Chondrocyte (in vitro differentiated cells): ENCODE data around the gene AK5. TPM values are rescaled to one million over a fixed set of nuclear protein-coding genes. Genes with fewer than 3 reads are reported as not detected.

Source experiments
- DNase-seq: peaks from one replicate; pipeline ENCODE4 v3.0.0; 2021; ENCODE audit warnings: mixed read lengths, low spot score
- H3K27ac Mint-ChIP-seq: one replicate; pipeline ENCODE4 v1.8.0; 2021; ENCODE audit warnings: mild to moderate bottlenecking, moderate library complexity, mixed read lengths; ENCODE audit not compliant: unreplicated experiment
- H3K27me3 Mint-ChIP-seq: 2 replicates; pipeline ENCODE4 v1.8.0; 2021; ENCODE audit warnings: low read depth, mixed read lengths
- H3K36me3 Mint-ChIP-seq: 2 replicates; pipeline ENCODE4 v1.8.0; 2021; ENCODE audit warnings: low read depth, mixed read lengths
- H3K4me1 Mint-ChIP-seq: 2 replicates; pipeline ENCODE4 v1.8.0; 2021; ENCODE audit warnings: low read depth, mild to moderate bottlenecking, mixed read lengths
- H3K4me3 Mint-ChIP-seq: one replicate; pipeline ENCODE4 v1.8.0; 2021; ENCODE audit warnings: mild to moderate bottlenecking, moderate library complexity, mixed read lengths; ENCODE audit not compliant: unreplicated experiment
- H3K9me3 Mint-ChIP-seq: 2 replicates; pipeline ENCODE4 v1.8.0; 2021; ENCODE audit warnings: low read depth, mixed read lengths
- CTCF ChIP-seq: fragments of 200-600 bp; sonication (generic); IDR thresholded peaks from 2 replicates; pipeline ENCODE4 v1.5.0; 2021; ENCODE audit warnings: antibody characterized with exemption, mild to moderate bottlenecking, moderate library complexity
- total RNA-seq: library from RNA; stranded (reverse); gene quantifications from 3 replicates; pipeline ENCODE4 v1.2.1, GENCODE V29; 2021

Gene AK5
- total RNA-seq, 1 donor from 2014 or later, result 6.2 TPM

GRCh38 chr1:77498918-77499317 is 217.1 kb downstream of the AK5 start:
- Mint-ChIP-seq H3K27ac (peak overlapping the region; percentile 64), H3K36me3 (peaks cover 4% of the 10 kb centered on the region), H3K27me3 (no peaks in the 10 kb centered on the region), H3K9me3 (peaks cover 6% of the 10 kb centered on the region), H3K4me1 (peaks cover 19% of the 10 kb centered on the region), H3K4me3 (no peak overlapping the region)
- no peak for DNase-seq
- TF ChIP-seq CTCF, result no peak

- Mint-ChIP-seq H3K4me3 (no peak overlapping the region), H3K27ac (peak overlapping the region; percentile 64), H3K27me3 (no peaks in the 10 kb centered on the region), H3K9me3 (peaks cover 6% of the 10 kb centered on the region), H3K36me3 (peaks cover 4% of the 10 kb centered on the region), H3K4me1 (peaks cover 19% of the 10 kb centered on the region)
- no peak for TF ChIP-seq CTCF
- DNase-seq, result no peak
These were observed 217.6 kb downstream of the AK5 start for GRCh38 chr1:77499466-77499865.

- Mint-ChIP-seq H3K27ac (no peak overlapping the region), H3K9me3 (no peaks in the 10 kb centered on the region), H3K36me3 (no peaks in the 10 kb centered on the region), H3K4me1 (no peaks in the 10 kb centered on the region), H3K4me3 (no peak overlapping the region), H3K27me3 (no peaks in the 10 kb centered on the region)
- DNase-seq, result no peak
- no peak for TF ChIP-seq CTCF
These were observed 223.2 kb downstream of the AK5 start for GRCh38 chr1:77504986-77505385.

GRCh38 chr1:77506771-77507170 is 225.0 kb downstream of the AK5 start:
- Mint-ChIP-seq H3K27me3 (no peaks in the 10 kb centered on the region), H3K4me3 (no peak overlapping the region), H3K36me3 (no peaks in the 10 kb centered on the region), H3K27ac (no peak overlapping the region), H3K4me1 (no peaks in the 10 kb centered on the region), H3K9me3 (no peaks in the 10 kb centered on the region)
- no peak for TF ChIP-seq CTCF
- no peak for DNase-seq

GRCh38 chr1:77509051-77509492 is 227.3 kb downstream of the AK5 start:
- no peak for TF ChIP-seq CTCF

More at GRCh38 chr1:77509051-77509492, 227.3 kb downstream of the AK5 start:
- Mint-ChIP-seq H3K9me3 (no peaks in the 10 kb centered on the region), H3K36me3 (no peaks in the 10 kb centered on the region), H3K27ac (no peak overlapping the region), H3K4me1 (peaks cover 5% of the 10 kb centered on the region), H3K4me3 (no peak overlapping the region), H3K27me3 (no peaks in the 10 kb centered on the region)
- no peak for DNase-seq
